Renal cortical epithelial cell (primary cell): ENCODE measurements around the gene DDB1. TPM values are rescaled to one million over a fixed set of nuclear protein-coding genes. Genes with fewer than 3 reads are reported as not detected.

Experiments used
- DNase-seq: peaks from one replicate; pipeline ENCODE4 v3.0.0-alpha.2; 2011; ENCODE audit warnings: low read depth
- total RNA-seq: library from RNA; depleted of rRNA; stranded (reverse); fragments of >200 nt; gene quantifications from 2 replicates; pipeline ENCODE4 v1.2.3, GENCODE V29; 2014

The DDB1 gene
- total RNA-seq, 1 donor from 2014 or later = 281 TPM

GRCh38 chr11:61356706-61357105, 23.8 kb upstream of the DDB1 start:
- no peak for DNase-seq

- no peak for DNase-seq
Measured at GRCh38 chr11:61354208-61354607, 21.3 kb upstream of the DDB1 start.

- no peak for DNase-seq
Measured at GRCh38 chr11:61353131-61354067, 20.5 kb upstream of the DDB1 start.

GRCh38 chr11:61352038-61352437, 19.1 kb upstream of the DDB1 start:
- no peak for DNase-seq

GRCh38 chr11:61350803-61351202, 17.9 kb upstream of the DDB1 start:
- DNase-seq = no peak

GRCh38 chr11:61350336-61350735, 17.4 kb upstream of the DDB1 start:
- DNase-seq = no peak

GRCh38 chr11:61349916-61350315, 17.0 kb upstream of the DDB1 start:
- no peak for DNase-seq

GRCh38 chr11:61349189-61349751, 16.4 kb upstream of the DDB1 start:
- DNase-seq = no peak

- DNase-seq = no peak
Measured at GRCh38 chr11:61347916-61348461, 15.1 kb upstream of the DDB1 start.

GRCh38 chr11:61345954-61346843, 13.3 kb upstream of the DDB1 start:
- no peak for DNase-seq

GRCh38 chr11:61345170-61345610, 12.3 kb upstream of the DDB1 start:
- DNase-seq = no peak

- no peak for DNase-seq
Measured at GRCh38 chr11:61343792-61344745, 11.2 kb upstream of the DDB1 start.

GRCh38 chr11:61342207-61342803, 9.4 kb upstream of the DDB1 start:
- no peak for DNase-seq

- DNase-seq = no peak
Measured at GRCh38 chr11:61341706-61342105, 8.8 kb upstream of the DDB1 start.

GRCh38 chr11:61340979-61341378, 8.1 kb upstream of the DDB1 start:
- no peak for DNase-seq

- DNase-seq = no peak
Measured at GRCh38 chr11:61339490-61339878, 6.6 kb upstream of the DDB1 start.

- DNase-seq = no peak
Measured at GRCh38 chr11:61338783-61339489, 6.0 kb upstream of the DDB1 start.

GRCh38 chr11:61337706-61338470, 5.0 kb upstream of the DDB1 start:
- no peak for DNase-seq
